ENCODE measurements around the gene BACH2. TPM values are rescaled to one million over a fixed set of nuclear protein-coding genes. Genes with fewer than 3 reads are reported as not detected.
"Not testable (repeated sequence)": the region's sequence is repeated elsewhere in the genome, so short reads cannot be mapped to it uniquely, and the experiment has no call there.

The BACH2 gene
- polyA plus RNA-seq (ENCODE audit: insufficient read length in 12 of 12), result 10 to 100 TPM in 1 of 12 donors, 1 to 10 TPM in 10, not detected in 1; 4.4 to 11.8 (median 5.3) TPM
- long read RNA-seq, donor 1, result 0 reads
- long read RNA-seq, donor 2, result 0 reads
- long read RNA-seq, donor 3, result 0 reads
- long read RNA-seq, donor 4, result 0 reads
- long read RNA-seq, donor 5, partial matches to known transcripts, result 0 of 1 reads
- long read RNA-seq, donor 5, other reads (novel, unspliced or antisense), result 0 of 1 reads
- long read RNA-seq, donor 6, full-length matches to known transcripts, result 1 of 6 reads
- long read RNA-seq, donor 6, partial matches to known transcripts, result 5 of 6 reads
- long read RNA-seq, donor 6, other reads (novel, unspliced or antisense), result 0 of 6 reads
- long read RNA-seq, donor 7, result 0 reads
- long read RNA-seq, donor 8, full-length matches to known transcripts, result 2 of 2 reads
- long read RNA-seq, donor 8, partial matches to known transcripts, result 0 of 2 reads
- long read RNA-seq, donor 8, other reads (novel, unspliced or antisense), result 0 of 2 reads
- long read RNA-seq, donor 9, full-length matches to known transcripts, result 1 of 1 reads
- long read RNA-seq, donor 9, partial matches to known transcripts, result 0 of 1 reads
- long read RNA-seq, donor 9, other reads (novel, unspliced or antisense), result 0 of 1 reads
- long read RNA-seq, donor 10, full-length matches to known transcripts, result 1 of 1 reads
- long read RNA-seq, donor 10, partial matches to known transcripts, result 0 of 1 reads
- long read RNA-seq, donor 10, other reads (novel, unspliced or antisense), result 0 of 1 reads
- long read RNA-seq, donor 11, partial matches to known transcripts, result 0 of 1 reads
- long read RNA-seq, donor 11, other reads (novel, unspliced or antisense), result 0 of 1 reads

DNA sequence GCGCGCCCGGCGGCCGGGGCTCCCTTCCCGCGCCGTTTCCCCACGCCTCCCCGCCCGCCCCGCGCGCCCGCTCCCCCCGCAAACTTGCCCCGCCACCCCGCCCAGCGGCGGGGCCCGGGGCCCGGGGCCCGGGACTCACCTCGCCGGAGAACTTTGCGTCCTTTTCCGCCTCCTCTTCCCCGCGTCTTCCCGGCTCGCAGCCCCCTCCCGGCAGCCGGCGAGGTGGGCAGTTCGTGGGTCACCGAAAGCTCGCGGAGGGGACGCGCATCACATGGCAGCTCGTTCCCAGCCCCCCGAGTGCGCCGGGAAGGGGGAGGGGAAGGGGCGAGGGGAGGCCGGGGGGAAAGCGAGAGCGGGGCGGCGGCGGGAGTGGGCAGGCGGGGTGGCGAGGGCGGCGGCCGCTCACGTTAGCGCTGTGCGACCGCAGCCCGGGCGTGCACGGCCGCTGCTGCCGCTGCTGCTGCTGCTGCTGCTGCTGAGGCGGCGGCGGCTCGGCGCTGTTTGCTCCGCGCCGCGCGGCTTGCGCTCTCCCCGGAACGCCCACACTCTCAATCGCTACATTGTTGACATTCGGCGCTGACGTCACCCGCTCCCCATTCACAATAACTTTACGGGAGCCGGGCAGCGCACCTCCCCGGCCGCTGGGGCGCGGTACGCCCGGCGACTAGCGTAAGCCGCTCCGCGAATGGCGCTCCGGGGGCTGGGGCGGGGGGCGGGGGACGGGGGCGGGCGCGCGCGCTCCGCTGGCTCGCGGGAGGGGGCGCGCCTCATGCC is at the start of gene BACH2:
TSS of gene BACH2 (minus strand) at position 503 of the 774 bp plus-strand sequence. CDS start 287,999 bp downstream, outside the sequence.
- peak; percentile 91 for DNase-seq

DNA sequence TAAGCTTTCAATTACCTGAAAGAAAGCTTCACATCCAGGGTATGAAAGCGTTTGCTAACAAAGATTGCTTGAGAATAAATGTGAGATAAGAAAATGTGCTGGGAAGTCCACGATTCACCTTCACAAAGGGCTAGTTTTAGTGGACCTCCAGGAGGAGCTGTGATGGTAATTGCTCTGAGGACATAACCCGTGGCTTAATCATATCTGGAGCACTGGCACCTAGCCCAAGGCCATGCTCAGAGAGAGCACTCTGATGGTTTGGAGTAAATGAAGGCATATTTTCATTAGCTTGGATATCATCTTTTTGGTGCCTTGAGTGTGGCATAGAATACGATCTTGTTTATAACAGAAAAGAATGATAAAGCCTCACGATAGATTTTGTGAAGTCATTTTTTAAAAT is 46.9 kb upstream of the BACH2 start:
- DNase-seq, result no peak

- DNase-seq, result no peak
Measured at GRCh38 chr6:90338409-90338808, 41.8 kb upstream of the BACH2 start.

- no peak for DNase-seq
Measured at GRCh38 chr6:90336388-90336947, 39.8 kb upstream of the BACH2 start.

DNA sequence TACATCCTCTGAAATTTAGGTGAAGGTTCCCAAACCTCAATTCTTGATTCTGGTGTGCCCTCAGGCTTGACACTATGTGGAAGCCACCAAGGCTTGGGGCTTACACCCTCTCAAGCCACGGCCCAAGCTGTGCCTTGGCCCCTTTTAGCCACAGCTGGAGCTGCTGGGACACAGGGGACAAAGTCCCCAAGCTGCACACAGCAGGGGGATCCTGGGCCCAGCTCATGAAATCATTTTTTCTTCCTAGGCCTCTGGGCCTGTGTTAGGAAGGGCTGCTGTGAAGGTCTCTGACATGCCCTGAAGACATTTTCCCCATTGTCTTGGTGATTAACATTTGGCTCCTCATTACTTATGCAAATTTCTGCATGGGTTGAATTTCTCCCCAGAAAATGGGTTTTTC is 37.3 kb upstream of the BACH2 start:
- no peak for DNase-seq

GRCh38 chr6:90332978-90333543 is 36.4 kb upstream of the BACH2 start:
- DNase-seq, result not testable (repeated sequence)

- no peak for DNase-seq
Measured at GRCh38 chr6:90329386-90330077, 32.9 kb upstream of the BACH2 start.

DNA sequence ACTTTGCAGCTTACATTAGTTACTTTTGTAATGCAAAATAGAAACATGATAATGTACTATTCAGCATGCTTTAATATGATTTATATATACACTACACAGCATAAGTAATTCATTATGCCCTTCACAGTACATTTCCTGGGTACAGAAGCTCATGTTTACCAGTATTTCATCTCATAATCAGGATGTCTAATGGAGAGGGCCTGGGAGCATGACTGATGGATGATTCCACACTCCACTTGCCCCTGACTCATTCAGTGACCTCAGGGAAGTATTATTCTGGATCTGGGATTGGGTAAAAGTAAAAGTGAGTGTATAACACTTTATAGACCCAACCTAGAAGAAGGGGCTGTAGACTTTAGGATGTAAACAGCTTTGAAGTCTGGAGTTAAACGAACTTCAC is 31.4 kb upstream of the BACH2 start:
- DNase-seq, result no peak

DNA sequence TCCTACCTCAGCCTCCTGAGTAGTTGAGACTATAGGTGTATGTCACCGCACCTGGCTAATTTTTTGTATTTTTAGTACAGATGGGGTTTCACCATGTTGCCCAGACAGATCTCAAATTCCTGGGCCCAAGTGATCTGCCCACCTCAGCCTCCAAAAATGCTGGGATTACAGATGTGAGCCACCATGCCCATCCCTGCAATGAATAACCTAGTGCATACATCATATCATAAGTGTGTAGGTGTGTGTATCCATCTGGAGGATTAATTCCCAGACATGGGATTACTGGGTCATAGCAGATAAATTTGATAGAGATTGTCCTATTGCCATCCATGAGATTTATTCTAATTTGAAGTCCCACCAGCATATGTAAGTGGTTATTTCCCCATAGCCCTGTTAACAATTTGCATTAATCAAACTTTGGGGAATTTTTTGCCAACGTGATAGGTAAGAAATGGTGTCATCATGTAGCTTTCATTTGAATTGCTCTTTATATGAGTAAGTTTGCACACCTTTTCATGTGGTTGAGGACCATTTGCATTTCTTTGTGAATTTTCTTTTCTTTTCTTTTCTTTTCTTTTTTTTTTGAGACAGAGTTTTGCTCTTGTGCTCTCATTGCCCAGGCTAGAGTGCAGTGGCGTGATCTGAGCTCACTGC is 29.9 kb upstream of the BACH2 start:
- DNase-seq, result no peak

- peak; percentile 14 for DNase-seq
Measured at GRCh38 chr6:90323706-90324105, 27.1 kb upstream of the BACH2 start.

- no peak for DNase-seq
Measured at GRCh38 chr6:90322976-90323474, 26.4 kb upstream of the BACH2 start.

GRCh38 chr6:90319979-90320685 is 23.5 kb upstream of the BACH2 start:
- DNase-seq, result no peak

DNA sequence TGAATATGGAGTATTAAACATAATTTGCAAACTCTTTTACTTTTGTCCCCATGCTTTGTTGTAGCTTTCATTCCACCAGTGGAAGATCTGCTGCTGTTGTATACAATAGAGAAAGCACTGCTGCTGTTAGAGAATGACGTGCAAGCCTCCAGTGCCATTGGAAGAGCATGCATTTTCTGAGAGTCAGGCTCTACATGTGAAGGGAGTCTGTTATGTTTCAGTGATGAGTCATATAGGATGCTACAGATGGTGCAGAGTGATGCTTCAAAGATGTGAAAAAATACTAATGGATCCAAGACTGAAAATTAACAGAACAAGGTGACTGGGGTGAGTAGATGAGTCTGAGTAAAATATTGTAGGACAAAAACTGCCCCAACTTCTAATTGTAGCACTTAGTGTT is 22.4 kb upstream of the BACH2 start:
- no peak for DNase-seq

- DNase-seq, result no peak
Measured at GRCh38 chr6:90315986-90316385, 19.3 kb upstream of the BACH2 start.

DNA sequence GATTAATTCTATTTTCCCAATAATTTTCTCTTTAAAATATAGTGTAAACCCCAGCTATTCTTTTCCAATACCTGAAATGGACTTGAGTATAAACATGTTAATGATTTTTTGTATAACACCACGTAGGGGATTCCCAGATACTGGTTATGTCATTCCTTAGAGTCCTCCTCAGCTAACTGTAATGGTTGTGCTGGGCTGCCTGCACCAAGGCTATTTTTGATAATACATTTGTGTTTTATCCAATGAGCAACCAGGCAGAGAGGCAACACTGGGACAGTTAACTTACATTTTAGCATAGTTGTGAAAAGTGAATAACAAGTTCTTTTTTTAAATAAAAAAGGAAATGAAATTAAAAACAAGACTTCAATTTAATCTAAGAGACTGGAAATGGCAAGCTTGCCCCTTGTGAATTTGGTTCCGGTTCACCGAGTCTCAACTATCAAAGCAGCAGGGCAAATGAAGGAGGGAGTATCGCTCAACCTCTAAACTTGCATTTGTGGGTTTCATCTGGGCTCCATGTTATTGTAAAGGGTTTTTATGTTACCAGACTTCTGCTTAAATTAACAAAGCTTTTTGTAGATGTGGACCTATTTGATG is 18.8 kb upstream of the BACH2 start:
- no peak for DNase-seq

DNA sequence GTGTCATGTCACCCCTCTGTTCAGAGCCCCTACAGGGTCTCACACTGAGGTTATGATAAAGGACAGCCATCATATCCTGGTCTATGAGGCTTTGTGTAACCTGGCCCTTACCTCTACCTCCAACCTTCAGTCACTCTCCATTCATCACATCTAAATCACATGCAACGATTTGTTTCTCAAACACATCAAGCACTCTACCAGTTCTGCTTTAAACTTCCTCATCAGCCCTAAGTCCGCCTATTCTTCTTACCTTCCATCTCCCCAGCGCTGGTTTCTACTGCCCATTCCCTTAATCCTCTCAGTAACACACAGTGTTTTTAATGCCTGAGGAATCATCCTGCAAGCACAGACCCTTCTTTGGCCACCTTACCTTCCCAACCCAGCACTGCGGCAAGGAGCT is 17.9 kb upstream of the BACH2 start:
- DNase-seq, result no peak

GRCh38 chr6:90311569-90311968 is 14.9 kb upstream of the BACH2 start:
- DNase-seq, result no peak

GRCh38 chr6:90305800-90306448 is 9.3 kb upstream of the BACH2 start:
- DNase-seq, result no peak

All from muscle of arm (tissue), 14 donors.